Erythroblast (primary cell): ENCODE results near the gene SPNS2.

Source experiments
- GATA1 ChIP-seq: IDR thresholded peaks from 2 replicates; pipeline ENCODE4 v1.6.1; 2011; ENCODE audit warnings: low read depth, mild to moderate bottlenecking, control low read depth, low read length, moderate library complexity
- POLR2A ChIP-seq: IDR thresholded peaks from 2 replicates; pipeline ENCODE4 v1.6.1; 2011; ENCODE audit warnings: mild to moderate bottlenecking, low read length

DNA sequence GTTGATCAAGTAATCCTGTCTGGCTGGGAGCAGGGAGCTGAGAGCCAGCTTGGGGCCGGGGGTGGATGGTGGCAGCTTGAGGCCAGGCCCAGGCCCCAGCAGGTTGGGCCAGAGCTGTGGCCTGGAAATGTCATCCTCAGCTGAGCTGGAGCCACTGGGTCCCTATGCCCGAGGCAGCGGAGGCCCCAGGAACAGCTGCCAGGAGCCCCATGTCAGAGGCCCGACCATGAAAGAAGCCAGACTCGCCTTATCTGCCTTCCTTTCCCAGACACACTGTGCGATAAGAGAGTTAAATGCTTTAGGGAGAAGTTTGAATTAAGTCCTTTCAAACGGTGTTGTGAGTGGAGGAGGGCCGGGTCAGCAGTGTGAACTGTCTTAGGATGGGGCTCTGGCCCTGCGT is 89.1 kb downstream of the SPNS2 start:
- TF ChIP-seq POLR2A (no peak), GATA1 (no peak)
